ENCODE results near the gene DNAJB4. TPM values are rescaled to one million over a fixed set of nuclear protein-coding genes. Genes with fewer than 3 reads are reported as not detected.

The DNAJB4 gene
- total RNA-seq, 2 donors from 2014 or later, result 20.2 to 24.1 TPM

- WGBS, 2 donors, result 13 to 25% methylated on average over 12 to 19 of the region's 19 CpGs
- Histone ChIP-seq H3K4me3 (peak overlapping the region; percentile 43 to 54), H3K4me1 (peaks cover 60% of the 10 kb centered on the region), H3K27ac (peak overlapping the region; percentile 92 to 97 (median 95)), H3K27me3 (no peaks in the 10 kb centered on the region), H3K9me3 (no peaks in the 10 kb centered on the region), H3K36me3 (replicated peaks in 1 of 2; ENCODE audit: insufficient read depth in 1 of 2, low read depth in 2 of 2) (no peaks in the 10 kb centered on the region)
- TF ChIP-seq POLR2A (IDR thresholded peaks at IDR 0.05) (no peak), CTCF (IDR thresholded peaks at IDR 0.05) (no peak)
- DNase-seq (peak in 2 of 4 donors; percentile 20 to 23), ATAC-seq (no peak)
- intact Hi-C loops (cut with DNase I), result no loop called here
These were observed 40.8 kb downstream of the DNAJB4 start for GRCh38 chr1:78045563-78045925.

GRCh38 chr1:78045926-78046778 is 41.4 kb downstream of the DNAJB4 start, which contains the start of gene GIPC2:
GIPC2 (plus strand) TSS chr1:78045966; CDS start chr1:78046095, 129 bp downstream.
- Histone ChIP-seq H3K27me3 (no peaks in the 10 kb centered on the region), H3K27ac (peak within 1 kb of the TSS; percentile 92 to 97 (median 95)), H3K4me3 (peak within 1 kb of the TSS; percentile 43 to 54), H3K4me1 (peaks cover 54% of the 10 kb centered on the region), H3K9me3 (no peaks in the 10 kb centered on the region), H3K36me3 (replicated peaks in 1 of 2; ENCODE audit: insufficient read depth in 1 of 2, low read depth in 2 of 2) (no peaks in the 10 kb centered on the region)
- DNase-seq (peak; percentile 55 to 73 (median 59)), ATAC-seq (peak; percentile 56)
- peak; percentile 49 to 76 (median 66) for TF ChIP-seq POLR2A (IDR thresholded peaks at IDR 0.05)
- peak in 2 of 7 experiments; percentile 5 to 7 for TF ChIP-seq CTCF (IDR thresholded peaks at IDR 0.05)
- WGBS, 2 donors, result 0 to 1% methylated on average over 21 to 83 of the region's 85 CpGs
- intact Hi-C loops (cut with DNase I), result no loop called here

- peak overlapping the region in 1 of 2 donors; percentile 43 for H3K4me3 ChIP-seq
- H3K27ac ChIP-seq, result peak overlapping the region in 3 of 4 donors; percentile 95 to 97 (median 95)
These were observed 42.4 kb downstream of the DNAJB4 start for GRCh38 chr1:78047106-78047505.

GRCh38 chr1:78047631-78048030 is 42.9 kb downstream of the DNAJB4 start:
- peaks cover 51% of the 10 kb centered on the region for H3K4me1 ChIP-seq
- no peaks in the 10 kb centered on the region for H3K9me3 ChIP-seq
- intact Hi-C loops (cut with DNase I), result no loop called here
- no peaks in the 10 kb centered on the region for H3K36me3 ChIP-seq (replicated peaks in 1 of 2; ENCODE audit: insufficient read depth in 1 of 2, low read depth in 2 of 2)
- 15 to 22% methylated on average over 3 of the region's 3 CpGs for WGBS, 2 donors
- DNase-seq (no peak), ATAC-seq (no peak)
- no peaks in the 10 kb centered on the region for H3K27me3 ChIP-seq
- no peak for TF ChIP-seq CTCF (IDR thresholded peaks at IDR 0.05)
- TF ChIP-seq POLR2A (IDR thresholded peaks at IDR 0.05), result no peak
- H3K27ac ChIP-seq, result peak overlapping the region in 3 of 4 donors; percentile 95 to 97 (median 95)
- peak overlapping the region in 1 of 2 donors; percentile 43 for H3K4me3 ChIP-seq

More at GRCh38 chr1:78047106-78047505, 42.4 kb downstream of the DNAJB4 start:
- Histone ChIP-seq H3K27me3 (no peaks in the 10 kb centered on the region), H3K9me3 (no peaks in the 10 kb centered on the region), H3K36me3 (replicated peaks in 1 of 2; ENCODE audit: insufficient read depth in 1 of 2, low read depth in 2 of 2) (no peaks in the 10 kb centered on the region), H3K4me1 (peaks cover 51% of the 10 kb centered on the region)
- 14 to 17% methylated on average over 5 of the region's 5 CpGs for WGBS, 2 donors
- ATAC-seq (peak; percentile 57), DNase-seq (peak; percentile 53 to 78 (median 62))
- peak in 5 of 7 experiments; percentile 11 to 65 (median 54) for TF ChIP-seq CTCF (IDR thresholded peaks at IDR 0.05)
- TF ChIP-seq POLR2A (IDR thresholded peaks at IDR 0.05), result no peak
- intact Hi-C loops (cut with DNase I), result no loop called here
